Kidney tubule cell (primary cell): Measurements from ENCODE around the gene EPHB1.
"Not testable (repeated sequence)": the region's sequence is repeated elsewhere in the genome, so short reads cannot be mapped to it uniquely, and the experiment has no call there.

Experiments used
- DNase-seq: peaks from one replicate; pipeline ENCODE4 v3.0.0-alpha.2; 2018; ENCODE audit warnings: low spot score

Gene EPHB1

DNA sequence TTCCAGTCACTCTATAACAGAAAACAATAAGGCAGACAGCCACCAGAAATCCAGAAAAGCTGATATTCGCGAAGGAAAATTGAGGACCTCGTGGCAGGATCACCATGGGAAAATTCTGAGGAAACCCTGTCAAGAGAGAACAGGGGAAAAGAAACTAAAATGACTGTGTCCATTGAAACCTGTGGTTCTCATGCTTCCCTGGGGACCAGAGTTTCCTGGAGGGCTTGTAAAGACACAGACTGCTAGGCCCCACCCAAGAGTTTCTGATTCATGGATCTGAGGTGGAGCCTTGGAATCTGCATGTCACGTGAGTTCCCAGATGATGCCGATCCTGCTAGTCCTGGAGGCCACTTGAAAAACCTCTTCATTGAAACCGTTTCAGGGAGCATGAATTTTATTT lies 420.5 kb downstream of the EPHB1 start:
- DNase-seq: no peak

DNA sequence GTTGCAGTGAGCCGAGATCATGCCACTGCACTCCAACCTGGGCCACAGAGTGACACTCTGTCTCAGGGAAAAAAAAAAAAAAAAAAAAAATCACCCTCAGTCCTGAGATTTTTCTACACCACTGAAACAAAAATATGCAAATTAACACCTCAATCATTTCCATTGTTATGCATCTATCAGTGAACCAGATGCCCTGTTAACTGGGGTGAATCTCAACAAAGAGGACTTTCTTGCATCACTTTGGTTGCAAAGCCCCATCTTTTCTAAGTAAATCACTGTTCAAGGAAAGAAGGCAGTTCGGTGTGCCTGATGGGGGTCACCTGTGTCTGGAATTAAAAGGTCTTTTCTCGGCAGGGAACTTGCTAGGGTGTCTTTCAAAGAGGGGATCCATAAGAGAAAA lies 421.6 kb downstream of the EPHB1 start:
- no peak for DNase-seq

DNA sequence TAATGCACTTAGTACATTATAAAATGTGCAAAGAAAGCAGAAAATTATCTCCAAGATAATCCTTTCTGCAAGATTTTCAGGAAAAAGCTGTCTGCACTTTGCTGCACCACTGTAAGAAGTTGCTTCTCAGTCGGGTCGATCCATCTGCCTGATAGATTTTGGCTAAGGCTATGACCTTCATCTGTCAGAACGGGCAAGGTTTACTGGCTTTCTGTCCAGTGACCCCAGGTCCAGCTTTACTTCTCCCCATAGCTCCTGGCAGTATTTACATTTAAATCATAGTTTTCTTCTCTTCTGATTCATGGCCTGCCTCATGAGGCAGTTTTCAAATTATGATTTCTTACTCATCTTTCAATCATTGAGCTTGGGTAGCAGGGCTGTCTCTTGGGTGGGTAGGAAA lies 422.7 kb downstream of the EPHB1 start:
- no peak for DNase-seq

DNA sequence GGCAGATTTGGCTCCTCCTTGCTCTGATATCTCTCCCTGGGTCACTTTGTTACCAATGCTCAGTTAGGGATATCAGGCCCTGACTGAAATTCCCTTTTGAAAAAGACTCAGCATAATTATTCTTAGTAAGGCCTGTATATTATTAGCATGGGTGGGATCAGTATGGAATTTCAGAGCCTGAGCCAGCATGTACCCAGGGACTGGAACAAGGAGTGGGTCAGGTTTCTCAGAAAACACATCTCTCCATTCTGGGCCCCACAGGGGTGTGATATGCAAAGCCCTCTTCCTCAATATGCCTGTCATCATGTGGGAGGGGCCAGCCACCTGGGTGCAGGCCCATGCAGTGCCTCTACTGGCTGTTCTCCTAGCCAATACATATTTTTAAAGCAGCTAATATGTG lies 423.2 kb downstream of the EPHB1 start:
- DNase-seq: no peak

DNA sequence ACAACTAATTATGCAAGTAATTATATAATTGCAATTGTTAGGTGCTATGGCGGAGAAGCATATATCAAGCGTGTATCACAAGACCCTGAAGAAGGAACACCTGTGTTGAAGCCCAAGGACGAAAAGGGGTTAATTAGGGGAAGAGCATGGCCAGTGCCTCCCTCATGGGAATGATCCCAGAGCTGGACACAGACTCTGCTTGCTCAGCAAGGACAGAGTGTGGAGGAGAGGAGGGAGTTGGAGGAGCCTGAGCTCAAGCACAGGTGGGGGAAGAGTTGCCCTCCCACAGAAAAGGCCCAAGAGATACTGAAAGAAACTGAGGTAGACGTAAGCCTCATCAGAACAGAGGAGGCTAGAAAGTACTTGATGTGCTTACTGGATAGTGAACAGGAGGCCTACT lies 423.7 kb downstream of the EPHB1 start:
- DNase-seq: no peak

DNA sequence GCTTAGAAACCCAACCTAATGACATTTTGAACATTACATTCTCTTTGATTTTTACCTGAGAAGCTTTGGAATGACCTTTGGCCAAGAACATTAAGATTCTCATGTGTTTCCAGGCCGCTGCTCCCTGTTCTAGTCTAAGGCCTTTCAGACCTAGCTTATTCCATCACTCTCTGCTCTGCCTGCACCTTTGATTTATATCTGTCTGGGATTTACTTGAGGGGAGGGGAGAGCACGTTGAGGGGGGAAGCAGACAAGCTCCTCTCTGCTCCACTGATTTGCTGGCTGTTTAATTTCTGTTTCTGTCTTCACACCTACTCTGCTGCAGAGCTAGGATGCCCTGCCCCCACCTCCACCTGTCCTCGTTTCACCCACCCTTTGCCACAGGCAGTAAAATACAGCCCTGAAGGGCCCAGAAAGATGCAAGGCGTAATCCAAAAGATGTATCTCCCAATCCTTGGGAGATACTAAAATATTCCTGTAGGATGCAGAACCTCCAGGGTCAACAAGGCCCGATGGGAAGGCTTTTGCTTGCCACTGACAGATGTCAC lies 429.8 kb downstream of the EPHB1 start:
- DNase-seq: no peak

DNA sequence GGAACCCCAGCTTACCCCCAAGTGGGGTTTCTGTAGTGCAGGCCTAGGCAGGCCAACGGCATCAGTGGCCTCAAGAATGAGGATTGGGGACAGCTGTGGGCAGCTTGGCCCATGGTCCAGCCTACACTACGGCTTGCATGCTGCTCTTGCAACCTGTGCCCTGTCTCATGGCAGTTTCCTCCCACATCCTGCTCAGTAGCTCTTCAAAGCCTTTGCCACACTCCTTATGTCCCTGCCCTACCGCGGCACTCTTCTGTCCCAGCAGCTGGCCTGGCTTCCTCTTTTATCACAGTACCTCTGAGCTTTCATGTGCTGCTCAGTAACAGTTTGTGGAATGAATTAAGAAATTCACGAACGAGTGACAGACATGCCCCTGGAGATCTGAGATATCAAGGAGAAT lies 431.0 kb downstream of the EPHB1 start:
- DNase-seq: no peak

DNA sequence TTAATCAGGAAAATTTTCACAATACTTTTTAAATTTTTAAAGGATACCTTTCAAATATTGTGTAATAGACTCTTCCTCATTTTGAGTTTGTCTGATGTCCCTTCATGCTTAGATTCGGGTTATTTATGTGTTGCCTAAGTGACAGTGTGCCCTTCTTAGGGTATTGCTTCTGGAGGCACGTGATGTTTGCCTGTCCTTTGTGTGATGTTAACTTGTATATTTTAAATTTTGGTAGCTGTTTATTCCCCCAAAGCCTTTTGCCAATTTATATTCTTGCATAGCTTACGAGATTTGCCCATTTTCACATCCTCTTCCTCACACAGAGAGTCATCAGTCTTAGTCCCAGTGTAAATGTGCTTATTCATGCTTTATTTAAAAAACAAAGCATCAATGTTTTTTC lies 433.1 kb downstream of the EPHB1 start:
- DNase-seq: no peak

DNA sequence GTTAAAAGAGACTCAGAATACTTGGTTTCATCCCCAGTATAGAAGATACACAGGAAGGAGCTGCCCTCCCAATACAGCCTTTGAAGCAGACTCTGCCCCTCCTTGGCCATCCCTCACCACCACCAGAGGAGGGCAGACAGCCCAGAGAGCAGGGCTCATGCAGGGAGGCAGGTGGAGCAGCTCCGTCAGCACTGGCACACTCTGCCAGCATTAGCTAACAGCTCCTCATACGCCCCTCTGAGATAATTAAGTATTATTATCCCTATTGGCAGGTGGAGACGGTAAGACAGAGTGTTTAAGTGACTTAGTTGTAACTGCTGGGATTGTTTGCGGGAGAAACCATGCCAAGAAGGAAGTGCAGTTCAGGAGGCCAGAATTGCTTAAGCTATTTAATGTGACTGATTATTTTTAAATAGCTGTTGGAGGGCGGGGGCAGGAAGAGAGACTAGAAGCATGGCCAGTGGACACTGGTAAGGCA lies 434.0 kb downstream of the EPHB1 start:
- DNase-seq: peak; percentile 2

DNA sequence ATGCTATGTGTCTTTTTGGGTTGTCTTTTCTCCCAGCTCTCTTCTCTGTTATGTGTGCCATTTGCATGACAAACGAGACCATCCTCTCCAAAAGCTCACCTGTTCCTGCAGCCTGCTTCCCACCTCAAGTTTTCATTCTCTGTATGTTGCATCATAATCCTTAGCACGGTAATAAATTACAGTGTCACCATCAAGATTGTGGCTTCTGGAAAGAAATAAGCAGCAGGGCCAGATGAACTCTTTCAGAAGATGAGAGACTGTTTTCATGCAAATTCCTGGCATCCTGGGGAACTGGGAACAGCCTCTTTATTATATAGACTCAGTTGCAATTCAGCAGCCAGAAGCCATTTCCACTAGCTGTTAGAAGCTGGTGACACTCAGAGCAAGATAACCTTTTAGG lies 436.7 kb downstream of the EPHB1 start:
- DNase-seq: no peak

DNA sequence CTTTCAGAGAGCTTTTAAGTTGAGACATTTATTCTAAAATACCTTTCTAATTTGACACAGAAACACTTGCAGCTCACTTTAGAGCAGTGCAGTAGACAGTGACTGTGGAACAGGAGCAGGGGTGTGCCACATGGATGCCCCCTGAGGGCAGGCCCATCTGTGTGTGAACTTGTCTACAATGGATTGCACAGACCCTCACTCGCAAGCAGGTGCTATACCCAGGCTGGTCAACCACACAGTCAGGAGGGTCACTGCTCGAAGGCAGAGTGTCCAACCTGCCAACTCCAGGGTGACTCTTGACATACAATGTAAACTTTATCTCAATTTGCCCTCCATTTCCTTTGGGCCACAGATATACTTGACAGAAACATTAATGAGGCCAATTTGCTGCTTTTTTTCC lies 437.2 kb downstream of the EPHB1 start:
- DNase-seq: no peak

DNA sequence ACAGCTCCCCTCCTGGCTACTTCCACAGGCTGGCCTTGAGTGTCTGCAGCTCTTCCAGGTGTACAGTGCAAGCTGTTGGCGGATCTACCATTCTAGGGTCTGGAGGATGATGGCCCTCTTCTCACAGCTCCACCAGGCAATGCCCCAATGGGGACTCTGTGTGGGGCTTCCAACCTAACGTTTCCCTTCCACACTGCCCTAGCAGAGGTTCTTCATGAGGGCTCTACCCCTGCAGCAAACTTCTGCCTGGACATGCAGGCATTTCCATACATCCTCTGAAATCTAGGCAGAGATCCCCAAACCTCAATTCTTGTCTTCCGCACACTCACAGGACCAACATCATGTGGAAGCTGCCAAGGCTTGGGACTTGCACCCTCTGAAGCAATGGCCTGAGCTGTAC lies 438.4 kb downstream of the EPHB1 start:
- DNase-seq: not testable (repeated sequence)

DNA sequence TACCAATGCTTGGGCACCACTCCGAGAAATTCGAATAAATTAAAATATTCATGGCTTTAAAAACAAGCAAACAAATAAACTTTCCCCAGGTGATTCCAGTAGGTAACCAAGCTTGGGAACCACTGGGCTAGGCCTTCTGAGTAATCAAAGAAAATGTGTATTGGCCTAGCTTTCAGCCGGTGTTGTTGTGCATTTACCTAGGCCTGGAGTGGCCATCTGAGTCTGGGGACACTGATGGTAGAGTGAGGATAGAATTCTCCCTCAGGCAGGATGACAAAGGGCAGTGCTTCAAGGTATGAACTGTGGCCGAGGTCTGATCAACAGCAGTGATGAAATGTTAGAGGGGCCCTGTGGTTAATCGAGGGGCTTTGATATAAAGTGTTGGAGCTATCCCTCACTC lies 440.5 kb downstream of the EPHB1 start:
- DNase-seq: no peak

DNA sequence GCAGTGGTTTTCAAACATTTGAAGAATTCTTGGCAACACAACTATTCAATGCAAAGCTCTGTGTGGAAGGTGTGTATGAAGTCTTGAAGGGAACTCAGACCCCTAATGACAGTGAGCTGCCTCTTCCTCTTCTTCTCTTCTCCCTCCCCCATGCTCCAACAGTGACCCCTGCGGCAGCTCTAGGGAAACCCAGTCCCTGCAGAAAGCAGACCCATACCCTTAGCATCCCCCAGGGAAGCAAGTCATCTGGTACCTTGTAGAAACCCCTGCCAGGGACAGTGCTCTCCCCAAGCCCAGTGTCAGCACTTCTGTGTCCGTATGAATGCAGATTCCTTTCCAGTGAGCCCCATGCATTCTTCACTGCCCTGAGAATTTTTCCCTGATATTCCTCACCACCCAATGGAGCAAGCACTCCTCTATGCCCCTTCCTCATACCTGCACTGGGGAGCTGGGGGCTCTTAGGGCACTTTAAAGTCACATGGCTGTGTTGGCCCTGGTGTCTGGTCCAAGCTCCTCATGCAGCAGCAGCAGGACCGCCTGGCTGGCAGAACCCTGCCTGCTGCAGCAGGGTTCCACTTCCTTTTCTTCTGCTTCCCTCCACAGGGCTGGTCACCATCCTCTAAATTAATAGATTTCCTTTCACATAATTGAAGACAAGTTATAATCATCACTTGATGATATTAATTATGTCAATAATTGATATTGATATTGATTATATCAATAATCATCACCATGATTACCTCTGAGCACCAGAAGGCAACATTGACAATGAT lies 442.5 kb downstream of the EPHB1 start:
- no peak for DNase-seq

DNA sequence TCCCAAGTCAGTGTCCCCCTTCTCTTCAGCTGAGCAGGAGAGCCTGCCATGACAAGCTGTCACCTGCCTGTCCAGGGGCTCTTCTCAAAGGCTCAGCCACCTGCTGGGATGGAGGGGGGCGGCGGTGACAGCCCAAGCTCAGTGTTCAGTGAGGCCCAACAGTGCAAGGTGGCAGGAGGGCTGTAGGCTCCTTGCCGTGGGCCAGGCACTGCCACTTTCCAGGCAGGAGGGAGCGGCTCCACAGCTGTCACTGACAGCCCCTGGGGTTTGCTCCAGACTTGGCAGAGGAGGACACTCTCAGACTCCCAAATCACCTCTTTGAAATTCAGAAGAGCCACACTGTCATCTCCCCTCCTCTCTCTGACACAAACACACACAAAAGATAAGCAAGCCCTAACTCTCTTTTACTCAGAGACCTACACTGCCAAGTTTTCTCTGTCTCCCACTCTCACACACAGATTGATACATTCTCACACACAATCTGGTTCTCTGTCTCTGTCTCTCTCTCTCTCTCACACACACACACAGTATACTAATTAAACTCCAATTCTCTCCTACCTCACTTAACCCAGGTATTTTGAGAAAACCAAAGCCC lies 443.3 kb downstream of the EPHB1 start:
- no peak for DNase-seq

DNA sequence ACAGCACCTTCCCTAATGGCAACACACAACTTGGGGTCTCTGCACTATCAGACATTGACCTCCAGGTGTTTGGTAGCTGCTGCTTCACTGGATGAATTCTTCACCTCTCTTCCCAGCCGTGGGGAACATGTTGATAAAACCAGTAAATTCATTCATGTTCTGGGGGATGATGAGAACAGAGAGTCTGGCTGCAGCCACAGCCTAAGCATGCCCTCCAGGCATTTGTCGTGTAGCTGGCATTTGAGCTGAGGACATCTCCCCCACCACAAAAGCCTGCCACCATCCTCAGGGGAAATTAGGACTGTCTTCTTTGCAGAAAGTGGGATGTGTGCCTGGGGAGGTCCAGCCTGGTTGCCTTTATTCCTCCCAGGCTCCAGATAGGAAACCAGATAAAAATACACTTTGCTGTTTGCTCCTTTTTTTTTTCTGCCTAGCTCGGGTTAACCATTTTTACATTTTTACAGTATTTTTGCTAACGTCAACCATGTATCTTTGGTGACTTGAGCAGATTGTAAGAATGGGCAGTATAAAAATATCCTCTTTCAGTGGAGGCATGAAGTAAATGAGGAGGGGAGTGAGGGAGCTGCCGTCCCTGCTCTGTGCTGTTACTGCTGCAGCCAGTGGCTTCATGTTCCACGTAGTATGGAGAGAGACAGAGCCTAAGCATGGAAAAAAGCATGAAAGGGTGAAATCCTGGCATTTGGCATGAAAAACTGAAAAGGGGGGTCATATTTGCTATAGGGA lies 444.0 kb downstream of the EPHB1 start:
- no peak for DNase-seq

DNA sequence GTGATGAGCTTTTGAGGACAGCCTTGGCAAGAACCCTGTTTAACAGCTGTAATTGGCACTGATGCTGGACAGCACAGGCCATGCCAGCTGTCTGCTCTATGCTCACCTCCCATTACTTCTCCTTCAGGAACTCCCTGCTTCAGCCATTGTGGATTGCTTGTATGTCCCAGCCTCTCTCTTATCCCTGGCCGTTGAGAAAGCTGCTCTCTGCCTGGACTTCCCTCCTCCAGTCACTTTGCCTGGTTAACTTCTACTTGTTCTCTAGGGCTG lies 444.5 kb downstream of the EPHB1 start:
- DNase-seq: no peak

DNA sequence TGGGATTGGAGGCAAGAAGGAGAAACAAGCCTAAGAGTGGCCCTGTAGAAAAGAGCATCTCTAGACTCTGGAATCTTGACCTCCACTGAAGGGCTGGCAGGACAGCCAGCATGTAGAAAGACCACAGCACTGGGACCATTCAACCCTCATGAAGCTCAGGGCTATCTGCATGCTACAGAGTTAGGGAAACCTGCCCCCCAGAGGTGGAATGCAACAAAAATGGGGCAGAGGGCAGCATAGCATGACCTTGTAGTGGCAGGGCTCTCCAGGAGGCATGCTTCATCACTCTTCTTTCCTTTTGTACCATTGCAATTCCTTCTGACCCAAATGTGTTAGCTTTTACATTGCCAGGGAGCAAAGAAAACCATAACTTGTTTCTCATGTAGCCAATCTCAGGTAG lies 445.4 kb downstream of the EPHB1 start:
- peak; percentile 5 for DNase-seq

DNA sequence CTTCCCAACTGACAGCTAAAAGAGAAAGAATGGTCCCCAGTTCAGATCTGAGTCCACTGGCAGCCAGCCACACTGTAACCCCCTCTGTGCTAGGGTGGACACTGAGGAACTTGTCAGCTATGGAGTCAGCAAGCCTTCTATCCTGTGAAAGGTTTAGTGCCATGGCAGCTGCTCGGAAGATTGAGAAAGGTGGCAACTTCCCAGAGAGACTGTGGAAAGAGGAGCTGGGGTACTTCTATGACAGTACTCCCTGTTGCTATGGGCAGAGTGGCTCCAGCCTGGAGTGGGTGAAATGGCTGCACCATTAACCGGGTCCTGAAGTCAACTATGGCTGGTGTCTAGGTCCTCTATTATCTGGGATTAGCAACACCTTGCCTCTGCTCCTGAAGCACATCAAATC lies 447.2 kb downstream of the EPHB1 start:
- no peak for DNase-seq

DNA sequence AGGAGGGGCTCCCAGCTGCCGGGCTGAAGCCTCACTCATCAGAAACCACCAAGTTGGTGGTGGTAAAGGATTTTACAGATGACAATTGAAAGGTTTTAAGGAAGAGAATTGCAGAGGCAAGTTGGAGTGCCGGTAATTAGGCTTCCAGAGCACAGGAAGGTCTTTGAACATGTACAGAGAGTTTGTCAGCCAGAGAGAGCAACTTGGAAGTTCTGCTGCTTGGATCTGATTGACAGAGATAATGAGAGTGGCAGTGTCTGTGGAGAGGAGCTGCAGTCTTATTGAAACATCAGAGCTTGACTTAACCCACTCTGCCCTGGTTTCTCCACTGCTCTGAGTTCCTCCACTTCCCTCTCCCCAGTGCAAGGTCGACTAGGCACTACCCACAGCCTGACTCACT lies 448.6 kb downstream of the EPHB1 start:
- DNase-seq: no peak

DNA sequence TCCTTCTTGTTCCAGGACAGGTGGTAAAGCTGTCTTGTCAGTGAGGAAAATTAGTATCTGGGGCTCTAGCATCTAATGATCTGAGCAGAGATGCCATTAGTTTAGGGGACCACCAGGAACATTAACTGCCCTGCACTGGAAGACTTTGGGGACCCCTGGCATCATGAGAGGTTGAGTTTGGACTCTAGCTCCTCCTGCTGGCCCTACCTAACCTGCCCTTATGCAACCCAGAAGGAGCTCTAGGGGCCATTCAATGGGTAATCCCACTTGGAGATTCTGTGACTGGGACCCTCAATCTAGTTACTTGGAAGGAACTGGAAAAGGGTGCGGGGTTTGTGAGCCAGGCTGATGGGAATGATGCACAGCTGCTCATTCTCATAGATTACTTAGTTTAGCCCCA lies 451.0 kb downstream of the EPHB1 start:
- DNase-seq: no peak

DNA sequence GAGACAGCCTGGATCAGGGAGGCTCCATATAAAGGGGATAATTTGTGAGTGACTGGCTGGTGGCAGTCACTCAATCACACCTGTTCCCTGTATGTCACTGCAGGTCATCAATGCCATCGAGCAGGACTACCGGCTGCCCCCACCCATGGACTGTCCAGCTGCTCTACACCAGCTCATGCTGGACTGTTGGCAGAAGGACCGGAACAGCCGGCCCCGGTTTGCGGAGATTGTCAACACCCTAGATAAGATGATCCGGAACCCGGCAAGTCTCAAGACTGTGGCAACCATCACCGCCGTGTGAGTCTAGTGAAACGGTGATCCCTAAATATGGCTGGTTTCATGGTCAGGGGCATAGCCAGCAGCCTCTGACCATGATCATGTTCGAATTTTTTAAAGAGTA lies 453.2 kb downstream of the EPHB1 start:
- DNase-seq: no peak

DNA sequence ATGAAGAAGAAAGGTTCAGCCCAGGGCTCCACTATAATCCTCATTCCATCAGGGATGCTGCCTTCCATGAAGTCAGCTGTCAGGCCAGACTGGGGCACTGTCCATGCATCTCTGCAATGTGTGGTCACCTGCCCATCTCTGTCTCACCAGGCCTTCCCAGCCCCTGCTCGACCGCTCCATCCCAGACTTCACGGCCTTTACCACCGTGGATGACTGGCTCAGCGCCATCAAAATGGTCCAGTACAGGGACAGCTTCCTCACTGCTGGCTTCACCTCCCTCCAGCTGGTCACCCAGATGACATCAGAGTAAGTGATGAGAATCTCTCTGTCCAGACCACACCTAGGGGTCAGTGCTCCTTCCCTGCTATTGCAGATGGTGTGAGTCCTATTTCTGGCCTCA lies 454.1 kb downstream of the EPHB1 start:
- no peak for DNase-seq
